H1 (cell line): ENCODE measurements around the gene CCDC182.

Experiments used
- CHD2 ChIP-seq: IDR thresholded peaks from 2 replicates; pipeline ENCODE4 v1.6.1; 2012; ENCODE audit warnings: low read length, improper control_type of control experiment
- CTCF ChIP-seq, 3 experiments: IDR thresholded peaks; 1 replicate in 2 of 3; 2 replicates in 1 of 3; pipeline versions ENCODE4 v1.5.1 to v1.6.1; 2011; ENCODE audit warnings: low read length in 3 of 3, mild to moderate bottlenecking in 3 of 3, inconsistent platforms in 2 of 3, low read depth in 1 of 3, moderate library complexity in 1 of 3; ENCODE audit not compliant: insufficient read depth in 1 of 3; ENCODE audit errors: control extremely low read depth in 1 of 3
- EP300 ChIP-seq, 2 experiments: IDR thresholded peaks; 1 replicate in 1 of 2; 2 replicates in 1 of 2; pipeline ENCODE4 v1.6.1; 2011 to 2012; ENCODE audit warnings: low read depth in 2 of 2, low read length in 2 of 2, mild to moderate bottlenecking in 2 of 2, borderline replicate concordance in 1 of 2, inconsistent platforms in 1 of 2, moderate library complexity in 1 of 2
- EZH2 ChIP-seq: fragments of 200-600 bp; sonication (generic); IDR thresholded peaks from 2 replicates; pipeline ENCODE4 v1.7.1; 2012; ENCODE audit warnings: low read depth, mild to moderate bottlenecking, moderate library complexity, low read length, inconsistent platforms; ENCODE audit not compliant: severe bottlenecking
- HDAC2 ChIP-seq, 2 experiments: fragments of 300-600 bp in 1 of 2; sonication (generic) in 1 of 2; IDR thresholded peaks; 2 replicates each; pipeline ENCODE4 v1.6.1; 2011 to 2012; ENCODE audit warnings: low read depth in 2 of 2, low read length in 2 of 2, mild to moderate bottlenecking in 2 of 2, moderate library complexity in 2 of 2, borderline replicate concordance in 1 of 2, inconsistent platforms in 1 of 2
- HDAC6 ChIP-seq: IDR thresholded peaks from one replicate; pipeline ENCODE4 v1.7.1; 2012; ENCODE audit warnings: low read depth, mild to moderate bottlenecking, inconsistent platforms, low read length, moderate library complexity
- JUN ChIP-seq: IDR thresholded peaks from 2 replicates; pipeline ENCODE4 v1.6.1; 2011; ENCODE audit warnings: low read depth, mild to moderate bottlenecking, improper control_type of control experiment, low read length
- MAX ChIP-seq: IDR thresholded peaks from 2 replicates; pipeline ENCODE4 v1.6.1; 2012; ENCODE audit warnings: inconsistent platforms
- NANOG ChIP-seq: IDR thresholded peaks from 2 replicates; pipeline ENCODE4 v1.6.1; 2011; ENCODE audit warnings: low read length, low read depth, mild to moderate bottlenecking, inconsistent platforms; ENCODE audit not compliant: insufficient read depth, poor library complexity, severe bottlenecking
- POLR2A ChIP-seq, 2 experiments: IDR thresholded peaks; 1 replicate in 1 of 2; 2 replicates in 1 of 2; pipeline ENCODE4 v1.6.1; 2011; ENCODE audit warnings: low read depth in 2 of 2, low read length in 2 of 2, mild to moderate bottlenecking in 2 of 2; ENCODE audit errors: control extremely low read depth in 1 of 2
- SIN3A ChIP-seq, 2 experiments: IDR thresholded peaks in 1 of 2; conservative IDR thresholded peaks in 1 of 2; 2 replicates each; pipeline ENCODE4 v1.6.1; 2011 to 2012; ENCODE audit warnings: low read length in 2 of 2, improper control_type of control experiment in 1 of 2, low read depth in 1 of 2, mild to moderate bottlenecking in 1 of 2
- USF2 ChIP-seq: IDR thresholded peaks from 2 replicates; pipeline ENCODE4 v1.6.1; 2011; ENCODE audit warnings: low read length, improper control_type of control experiment

GRCh38 chr17:57732062-57732461, 13.0 kb downstream of the CCDC182 start:
- TF ChIP-seq POLR2A (IDR thresholded peaks at IDR 0.05; ENCODE audit: control extremely low read depth in 1 of 2, low read depth in 2 of 2, low read length in 2 of 2) (no peak), CTCF (IDR thresholded peaks at IDR 0.05; ENCODE audit: control extremely low read depth in 1 of 3, insufficient read depth in 1 of 3, low read depth in 1 of 3, low read length in 3 of 3) (no peak), JUN (no peak), HDAC6 (no peak), HDAC2 (IDR thresholded peaks at IDR 0.05; ENCODE audit: borderline replicate concordance in 1 of 2, low read depth in 2 of 2, low read length in 2 of 2) (no peak), NANOG (no peak), EP300 (IDR thresholded peaks at IDR 0.05; ENCODE audit: borderline replicate concordance in 1 of 2, low read depth in 2 of 2, low read length in 2 of 2) (no peak), MAX (no peak), CHD2 (no peak), USF2 (no peak), SIN3A (conservative IDR thresholded peaks at IDR 0.05 in 1 of 2, IDR thresholded peaks at IDR 0.05 in 1 of 2; ENCODE audit: low read depth in 1 of 2, low read length in 2 of 2) (no peak), EZH2 (no peak)
